Measurements from ENCODE around the gene MSRB1. TPM values are rescaled to one million over a fixed set of nuclear protein-coding genes. Genes with fewer than 3 reads are reported as not detected.

The MSRB1 gene
- total and polyA plus RNA-seq, 2 donors (not counting 1 experiment from before 2014, with no cell fraction given): 8.5 to 17.5 TPM

- no peaks in the 10 kb centered on the region for H4K20me1 ChIP-seq (ENCODE audit: control insufficient read depth, insufficient read depth, low read length, poor library complexity, severe bottlenecking)
- H3K36me3 ChIP-seq (replicated peaks in 1 of 2; ENCODE audit: control extremely low read depth in 1 of 2, control insufficient read depth in 1 of 2, extremely low read depth in 1 of 2, insufficient read depth in 2 of 2, low read length in 1 of 2): peaks cover 0 to 10% of the 10 kb centered on the region in 2 experiments
- DNase-seq (no peak), ATAC-seq (ENCODE audit: low read depth) (no peak)
- H3K79me2 ChIP-seq (ENCODE audit: control insufficient read depth, insufficient read depth, low read length): no peaks in the 10 kb centered on the region
- CTCF ChIA-PET: interaction anchor here (1.8 kb wide), 1 partner anchor 16 kb away, joined by 5 read pairs; no protein-coding TSS in a partner anchor
- POLR2A ChIA-PET: interaction anchor here (1.2 kb wide), 1 partner anchor 22 kb away, joined by 4 read pairs; the partner anchor contains the start of gene RPS2
- Mint-ChIP-seq H3K4me1 (peaks cover 41% of the 10 kb centered on the region), H3K27ac (no peak overlapping the region), H3K27me3 (peaks cover 6% of the 10 kb centered on the region), H3K9me3 (ENCODE audit: insufficient read depth) (no peaks in the 10 kb centered on the region), H3K4me3 (peak overlapping the region; percentile 10)
- no peak overlapping the region for H3K4me3 ChIP-seq (ENCODE audit: control extremely low read depth in 1 of 5, extremely low read depth in 1 of 5, insufficient read depth in 1 of 5, low read depth in 2 of 5, low read length in 4 of 5)
- no peak overlapping the region for H2AFZ ChIP-seq (ENCODE audit: insufficient read depth, low read depth, low read length, poor library complexity, severe bottlenecking)
- H3K27me3 ChIP-seq (replicated peaks in 1 of 4; ENCODE audit: control extremely low read depth in 1 of 4, control insufficient read depth in 3 of 4, insufficient read depth in 4 of 4, low read length in 3 of 4): peaks cover 0 to 9% (median 4%) of the 10 kb centered on the region in 4 experiments
- 87% methylated on average over 8 of the region's 10 CpGs for WGBS (ENCODE audit: insufficient coverage)
- no peak for TF ChIP-seq EZH2 (IDR thresholded peaks at IDR 0.05; ENCODE audit: borderline replicate concordance, insufficient read depth, low read depth, low read length, poor library complexity, severe bottlenecking)
- peaks cover 0 to 3% (median 0%) of the 10 kb centered on the region in 3 donors for H3K9me3 ChIP-seq (ENCODE audit: control extremely low read depth in 1 of 3, control insufficient read depth in 2 of 3, insufficient read depth in 1 of 3, low read length in 2 of 3)
- no peak overlapping the region for H3K9ac ChIP-seq (ENCODE audit: low read length)
- no peak overlapping the region for H3K4me2 ChIP-seq (replicated peaks; ENCODE audit: low read depth, low read length, poor library complexity, severe bottlenecking)
- intact Hi-C loops (cut with micrococcal nuclease): no loop called here
- H3K4me1 ChIP-seq (ENCODE audit: control insufficient read depth in 2 of 2, insufficient read depth in 2 of 2, low read length in 2 of 2): peaks cover 27 to 44% of the 10 kb centered on the region in 2 donors
- no peak overlapping the region for H3K27ac ChIP-seq (ENCODE audit: low read length in 2 of 2)
Measured at GRCh38 chr16:1987198-1987597, 44.2 kb upstream of the MSRB1 start.

DNA sequence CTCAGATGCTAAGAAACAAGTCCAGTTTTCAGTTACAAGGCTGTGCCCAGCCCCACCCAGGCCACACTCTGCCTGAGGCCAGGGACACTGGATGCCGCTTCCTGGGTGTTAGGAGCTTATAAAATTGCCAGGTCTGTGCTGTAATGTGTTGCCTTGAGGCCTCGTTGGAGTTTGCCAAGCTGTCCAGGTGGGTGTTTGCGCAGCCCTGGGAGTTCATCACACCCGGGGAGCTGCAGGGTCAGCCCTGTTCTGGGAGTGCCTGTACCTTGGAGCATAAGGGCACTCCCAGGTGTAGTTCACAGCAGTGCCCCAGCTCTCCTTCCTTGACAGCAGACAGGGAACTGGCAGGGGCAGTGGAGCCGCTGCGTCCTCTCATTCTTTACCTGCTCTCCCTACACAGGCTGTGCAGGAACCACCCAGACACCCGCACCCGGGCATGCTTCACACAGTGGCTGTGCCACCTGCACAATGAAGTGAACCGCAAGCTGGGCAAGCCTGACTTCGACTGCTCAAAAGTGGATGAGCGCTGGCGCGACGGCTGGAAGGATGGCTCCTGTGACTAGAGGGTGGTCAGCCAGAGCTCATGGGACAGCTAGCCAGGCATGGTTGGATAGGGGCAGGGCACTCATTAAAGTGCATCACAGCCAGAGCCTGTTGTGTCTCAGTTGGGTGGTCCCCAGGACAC is 42.6 kb upstream of the MSRB1 start:
- DNase-seq (no peak), ATAC-seq (ENCODE audit: low read depth) (no peak)
- TF ChIP-seq CTCF (IDR thresholded peaks at IDR 0.05) (no peak), EZH2 (IDR thresholded peaks at IDR 0.05; ENCODE audit: borderline replicate concordance, insufficient read depth, low read depth, low read length, poor library complexity, severe bottlenecking) (no peak)
- H4K20me1 ChIP-seq (ENCODE audit: control insufficient read depth, insufficient read depth, low read length, poor library complexity, severe bottlenecking): no peaks in the 10 kb centered on the region
- H3K4me3 Mint-ChIP-seq: peak overlapping the region; percentile 88
- intact Hi-C loops (cut with micrococcal nuclease): no loop called here
- over 99% methylated on average over 14 of the region's 14 CpGs for WGBS (ENCODE audit: insufficient coverage)
- no peaks in the 10 kb centered on the region for H3K9me3 ChIP-seq (ENCODE audit: control extremely low read depth in 1 of 3, control insufficient read depth in 2 of 3, insufficient read depth in 1 of 3, low read length in 2 of 3)
- peaks cover 19 to 33% of the 10 kb centered on the region in 2 donors for H3K4me1 ChIP-seq (ENCODE audit: control insufficient read depth in 2 of 2, insufficient read depth in 2 of 2, low read length in 2 of 2)
- ChIA-PET POLR2A (interaction anchor here (1.0 to 1.2 kb wide), 2 partner anchors 9 to 21 kb away, joined by 4 to 7 read pairs; partner anchors contain the start of gene RPS2), CTCF (no interaction called here)
- peaks cover 0 to 24% (median 13%) of the 10 kb centered on the region in 4 experiments for H3K27me3 ChIP-seq (replicated peaks in 1 of 4; ENCODE audit: control extremely low read depth in 1 of 4, control insufficient read depth in 3 of 4, insufficient read depth in 4 of 4, low read length in 3 of 4)
- peak overlapping the region; percentile 98 for H3K4me2 ChIP-seq (replicated peaks; ENCODE audit: low read depth, low read length, poor library complexity, severe bottlenecking)
- H3K9me3 Mint-ChIP-seq (ENCODE audit: insufficient read depth): no peaks in the 10 kb centered on the region
- H3K36me3 ChIP-seq (replicated peaks in 1 of 2; ENCODE audit: control extremely low read depth in 1 of 2, control insufficient read depth in 1 of 2, extremely low read depth in 1 of 2, insufficient read depth in 2 of 2, low read length in 1 of 2): peaks cover 0 to 10% of the 10 kb centered on the region in 2 experiments
- H3K79me2 ChIP-seq (ENCODE audit: control insufficient read depth, insufficient read depth, low read length): no peaks in the 10 kb centered on the region
- H3K4me1 Mint-ChIP-seq: peaks cover 35% of the 10 kb centered on the region
- H3K4me3 ChIP-seq (ENCODE audit: control extremely low read depth in 1 of 5, extremely low read depth in 1 of 5, insufficient read depth in 1 of 5, low read depth in 2 of 5, low read length in 4 of 5): no peak overlapping the region
- H3K27ac ChIP-seq (ENCODE audit: low read length in 2 of 2): no peak overlapping the region
- H2AFZ ChIP-seq (ENCODE audit: insufficient read depth, low read depth, low read length, poor library complexity, severe bottlenecking): no peak overlapping the region
- H3K27ac Mint-ChIP-seq: no peak overlapping the region
- H3K27me3 Mint-ChIP-seq: peaks cover 6% of the 10 kb centered on the region
- no peak overlapping the region for H3K9ac ChIP-seq (ENCODE audit: low read length)
